Measurements from ENCODE around the gene NDRG2.

NDRG2 gene

DNA sequence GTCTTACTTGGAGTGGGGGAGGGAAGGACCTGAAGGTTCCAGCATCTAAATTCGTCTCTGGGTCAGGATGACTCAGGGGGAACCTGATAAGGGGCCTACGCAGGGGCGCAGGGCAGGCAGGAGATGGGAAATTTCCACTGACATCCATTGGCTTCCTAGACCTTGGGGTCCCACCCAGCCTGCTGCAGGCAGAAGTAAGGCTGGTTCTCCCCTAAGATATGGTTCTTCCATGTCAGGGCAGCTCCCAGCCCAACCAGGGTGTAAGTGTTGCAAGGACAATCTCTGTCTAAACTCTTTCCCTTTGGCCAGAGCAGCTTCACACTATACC is 2.1 kb upstream of the NDRG2 start:
- Histone ChIP-seq H3K36me3 (ENCODE audit: control insufficient read depth in 2 of 2, insufficient read depth in 1 of 2, low read length in 2 of 2) (peaks cover 0 to 4% of the 10 kb centered on the region in 2 experiments; a peak in 1 of 3 replicates), H3K9me3 (ENCODE audit: control insufficient read depth, insufficient read depth, low read depth, low read length) (no peaks in the 10 kb centered on the region), H3K27ac (ENCODE audit: extremely low read depth, low read depth, low read length) (no peak overlapping the region), H3K4me1 (ENCODE audit: control insufficient read depth, insufficient read depth, low read length) (peaks cover 10% of the 10 kb centered on the region; the same call in 1 of the 2 replicates), H3K4me3 (ENCODE audit: low read depth, low read length) (no peak overlapping the region)
- CTCF ChIA-PET: interaction anchor here (0.6 to 3.7 kb wide), 4 partner anchors 9 to 71 kb away, joined by 3 to 34 read pairs (median 3); no protein-coding TSS in a partner anchor
- TF ChIP-seq, protein P1, sequence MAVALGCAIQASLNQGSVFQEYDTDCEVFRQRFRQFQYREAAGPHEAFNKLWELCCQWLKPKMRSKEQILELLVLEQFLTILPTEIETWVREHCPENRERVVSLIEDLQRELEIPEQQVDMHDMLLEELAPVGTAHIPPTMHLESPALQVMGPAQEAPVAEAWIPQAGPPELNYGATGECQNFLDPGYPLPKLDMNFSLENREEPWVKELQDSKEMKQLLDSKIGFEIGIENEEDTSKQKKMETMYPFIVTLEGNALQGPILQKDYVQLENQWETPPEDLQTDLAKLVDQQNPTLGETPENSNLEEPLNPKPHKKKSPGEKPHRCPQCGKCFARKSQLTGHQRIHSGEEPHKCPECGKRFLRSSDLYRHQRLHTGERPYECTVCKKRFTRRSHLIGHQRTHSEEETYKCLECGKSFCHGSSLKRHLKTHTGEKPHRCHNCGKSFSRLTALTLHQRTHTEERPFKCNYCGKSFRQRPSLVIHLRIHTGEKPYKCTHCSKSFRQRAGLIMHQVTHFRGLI (tag by site-specific recombination; IDR thresholded peaks at IDR 0.05): 0 out of 2 replicates have a peak, but pooled peaks have one; percentile 60
- peak; percentile 31; the same call in 1 of the 2 replicates for TF ChIP-seq ZNF398 (tag by site-specific recombination; IDR thresholded peaks at IDR 0.05)
- TF ChIP-seq ZNF791 (tag by site-specific recombination; IDR thresholded peaks at IDR 0.05): no peak
- TF ChIP-seq, protein P2, sequence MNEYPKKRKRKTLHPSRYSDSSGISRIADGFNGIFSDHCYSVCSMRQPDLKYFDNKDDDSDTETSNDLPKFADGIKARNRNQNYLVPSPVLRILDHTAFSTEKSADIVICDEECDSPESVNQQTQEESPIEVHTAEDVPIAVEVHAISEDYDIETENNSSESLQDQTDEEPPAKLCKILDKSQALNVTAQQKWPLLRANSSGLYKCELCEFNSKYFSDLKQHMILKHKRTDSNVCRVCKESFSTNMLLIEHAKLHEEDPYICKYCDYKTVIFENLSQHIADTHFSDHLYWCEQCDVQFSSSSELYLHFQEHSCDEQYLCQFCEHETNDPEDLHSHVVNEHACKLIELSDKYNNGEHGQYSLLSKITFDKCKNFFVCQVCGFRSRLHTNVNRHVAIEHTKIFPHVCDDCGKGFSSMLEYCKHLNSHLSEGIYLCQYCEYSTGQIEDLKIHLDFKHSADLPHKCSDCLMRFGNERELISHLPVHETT (tag by site-specific recombination; IDR thresholded peaks at IDR 0.05): no peak
- TF ChIP-seq ZFHX2 (tag by site-specific recombination; conservative IDR thresholded peaks at IDR 0.05): peak; percentile 27; the same call in 1 of the 2 replicates
- TF ChIP-seq ZNF335 (tag by site-specific recombination; conservative IDR thresholded peaks at IDR 0.05): 0 out of 2 replicates have a peak, but pooled peaks have one; percentile 7
- POLR2A ChIA-PET: no interaction called here

DNA sequence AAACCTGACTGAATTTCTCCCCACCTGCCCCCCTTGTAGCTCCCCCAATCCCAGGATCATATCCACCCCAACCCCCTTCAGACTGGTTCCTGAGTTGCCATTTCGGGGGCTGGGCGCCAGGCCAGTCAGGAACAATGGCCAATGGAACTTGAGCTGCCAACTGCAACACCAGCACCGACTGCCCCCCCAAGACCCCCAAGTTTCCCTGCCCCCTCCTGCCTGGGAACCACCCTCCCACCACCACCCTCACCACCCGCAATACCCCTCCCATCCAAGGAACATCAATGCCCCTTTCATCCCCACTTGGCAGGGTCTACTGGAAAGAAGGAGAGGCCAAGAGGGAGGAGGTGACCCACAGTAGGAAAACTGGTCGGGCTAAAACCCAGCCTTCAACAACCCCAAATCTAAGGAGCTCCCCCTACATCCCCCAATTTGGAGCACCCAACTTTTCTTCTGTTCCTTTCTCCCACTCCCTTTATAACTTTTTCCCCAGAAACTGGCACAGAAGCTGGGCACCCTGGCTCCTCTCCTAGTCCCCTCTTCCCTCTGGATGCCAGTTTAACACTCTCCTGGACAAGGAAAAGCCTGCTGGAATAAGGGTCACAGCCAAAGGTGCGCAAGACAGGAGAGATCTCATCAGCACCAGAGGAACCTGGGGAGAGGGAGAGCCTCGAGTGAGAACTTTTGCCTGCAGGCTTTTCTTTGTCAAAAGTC is 1.6 kb upstream of the NDRG2 start:
- peaks cover 0 to 9% of the 10 kb centered on the region in 2 experiments; a peak in 1 of 3 replicates for H3K36me3 ChIP-seq (ENCODE audit: control insufficient read depth in 2 of 2, insufficient read depth in 1 of 2, low read length in 2 of 2)
- TF ChIP-seq ZNF707 (tag by site-specific recombination; IDR thresholded peaks at IDR 0.05): no peak
- TF ChIP-seq, protein P3, sequence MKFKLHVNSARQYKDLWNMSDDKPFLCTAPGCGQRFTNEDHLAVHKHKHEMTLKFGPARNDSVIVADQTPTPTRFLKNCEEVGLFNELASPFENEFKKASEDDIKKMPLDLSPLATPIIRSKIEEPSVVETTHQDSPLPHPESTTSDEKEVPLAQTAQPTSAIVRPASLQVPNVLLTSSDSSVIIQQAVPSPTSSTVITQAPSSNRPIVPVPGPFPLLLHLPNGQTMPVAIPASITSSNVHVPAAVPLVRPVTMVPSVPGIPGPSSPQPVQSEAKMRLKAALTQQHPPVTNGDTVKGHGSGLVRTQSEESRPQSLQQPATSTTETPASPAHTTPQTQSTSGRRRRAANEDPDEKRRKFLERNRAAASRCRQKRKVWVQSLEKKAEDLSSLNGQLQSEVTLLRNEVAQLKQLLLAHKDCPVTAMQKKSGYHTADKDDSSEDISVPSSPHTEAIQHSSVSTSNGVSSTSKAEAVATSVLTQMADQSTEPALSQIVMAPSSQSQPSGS (tag by site-specific recombination; IDR thresholded peaks at IDR 0.05; ENCODE audit: low read depth): no peak
- TF ChIP-seq ZNF335 (tag by site-specific recombination; conservative IDR thresholded peaks at IDR 0.05): 0 out of 2 replicates have a peak, but pooled peaks have one; percentile 24
- peaks cover 10% of the 10 kb centered on the region; the same call in 1 of the 2 replicates for H3K4me1 ChIP-seq (ENCODE audit: control insufficient read depth, insufficient read depth, low read length)
- CTCF ChIA-PET: interaction anchor here (0.5 to 3.7 kb wide), 6 partner anchors 11 to 109 kb away, joined by 3 to 34 read pairs (median 3); no protein-coding TSS in a partner anchor
- POLR2A ChIA-PET: interaction anchor here (1.2 kb wide), 1 partner anchor 44 kb away, joined by 8 read pairs; the partner anchor contains the start of gene ARHGEF40
- H3K9me3 ChIP-seq (ENCODE audit: control insufficient read depth, insufficient read depth, low read depth, low read length): no peaks in the 10 kb centered on the region
- no peak overlapping the region for H3K27ac ChIP-seq (ENCODE audit: extremely low read depth, low read depth, low read length)
- no peak overlapping the region for H3K4me3 ChIP-seq (ENCODE audit: low read depth, low read length)

- Histone ChIP-seq H3K27ac (ENCODE audit: extremely low read depth, low read depth, low read length) (no peak overlapping the region), H3K4me3 (ENCODE audit: low read depth, low read length) (peak overlapping the region; percentile 69), H3K9me3 (ENCODE audit: control insufficient read depth, insufficient read depth, low read depth, low read length) (no peaks in the 10 kb centered on the region), H3K4me1 (ENCODE audit: control insufficient read depth, insufficient read depth, low read length) (peaks cover 10% of the 10 kb centered on the region; the same call in 1 of the 2 replicates), H3K36me3 (ENCODE audit: control insufficient read depth in 2 of 2, insufficient read depth in 1 of 2, low read length in 2 of 2) (peaks cover 0 to 17% of the 10 kb centered on the region in 2 experiments; a peak in 1 of 3 replicates)
- no peak for TF ChIP-seq MYNN (tag by site-specific recombination; IDR thresholded peaks at IDR 0.05; ENCODE audit: borderline replicate concordance)
- peak; percentile 34; the same call in 1 of the 2 replicates for TF ChIP-seq ZSCAN4 (tag by site-specific recombination; IDR thresholded peaks at IDR 0.05)
- no peak for TF ChIP-seq KLF8 (tag by site-specific recombination; IDR thresholded peaks at IDR 0.05)
- TF ChIP-seq, protein P4, sequence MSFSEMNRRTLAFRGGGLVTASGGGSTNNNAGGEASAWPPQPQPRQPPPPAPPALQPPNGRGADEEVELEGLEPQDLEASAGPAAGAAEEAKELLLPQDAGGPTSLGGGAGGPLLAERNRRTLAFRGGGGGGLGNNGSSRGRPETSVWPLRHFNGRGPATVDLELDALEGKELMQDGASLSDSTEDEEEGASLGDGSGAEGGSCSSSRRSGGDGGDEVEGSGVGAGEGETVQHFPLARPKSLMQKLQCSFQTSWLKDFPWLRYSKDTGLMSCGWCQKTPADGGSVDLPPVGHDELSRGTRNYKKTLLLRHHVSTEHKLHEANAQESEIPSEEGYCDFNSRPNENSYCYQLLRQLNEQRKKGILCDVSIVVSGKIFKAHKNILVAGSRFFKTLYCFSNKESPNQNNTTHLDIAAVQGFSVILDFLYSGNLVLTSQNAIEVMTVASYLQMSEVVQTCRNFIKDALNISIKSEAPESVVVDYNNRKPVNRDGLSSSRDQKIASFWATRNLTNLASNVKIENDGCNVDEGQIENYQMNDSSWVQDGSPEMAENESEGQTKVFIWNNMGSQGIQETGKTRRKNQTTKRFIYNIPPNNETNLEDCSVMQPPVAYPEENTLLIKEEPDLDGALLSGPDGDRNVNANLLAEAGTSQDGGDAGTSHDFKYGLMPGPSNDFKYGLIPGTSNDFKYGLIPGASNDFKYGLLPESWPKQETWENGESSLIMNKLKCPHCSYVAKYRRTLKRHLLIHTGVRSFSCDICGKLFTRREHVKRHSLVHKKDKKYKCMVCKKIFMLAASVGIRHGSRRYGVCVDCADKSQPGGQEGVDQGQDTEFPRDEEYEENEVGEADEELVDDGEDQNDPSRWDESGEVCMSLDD (tag by site-specific recombination; IDR thresholded peaks at IDR 0.05): peak; percentile 23; the same call in 1 of the 2 replicates
- POLR2A ChIA-PET: interaction anchor here (0.7 to 1.2 kb wide), 3 partner anchors 11 to 46 kb away, joined by 3 to 8 read pairs (median 5); partner anchors contain the start of gene ARHGEF40
- CTCF ChIA-PET: interaction anchor here (0.5 to 3.7 kb wide), 4 partner anchors 10 to 110 kb away, joined by 3 to 34 read pairs (median 4); no protein-coding TSS in a partner anchor
These were observed 761 bp upstream of the NDRG2 start for GRCh38 chr14:21025371-21026273.
